HL-60 (cell line): Measurements from ENCODE around the gene SLC25A4.

Experiments
- CTCF ChIP-seq: IDR thresholded peaks from one replicate; pipeline ENCODE4 v1.5.1; 2011; ENCODE audit warnings: low read length, control low read depth, inconsistent platforms; ENCODE audit not compliant: insufficient read depth
- GABPA ChIP-seq: IDR thresholded peaks from 2 replicates; pipeline ENCODE4 v1.6.1; 2012; ENCODE audit warnings: low read depth
- POLR2AphosphoS5 ChIP-seq: IDR thresholded peaks from 2 replicates; pipeline ENCODE4 v1.6.1; 2012; ENCODE audit warnings: low read depth
- REST ChIP-seq: IDR thresholded peaks from 2 replicates; pipeline ENCODE4 v1.6.1; 2012; ENCODE audit warnings: low read depth; ENCODE audit not compliant: insufficient replicate concordance

- no peak for TF ChIP-seq CTCF
- TF ChIP-seq POLR2AphosphoS5: no peak
- TF ChIP-seq REST: no peak
- no peak for TF ChIP-seq GABPA
Measured at GRCh38 chr4:185142912-185143600, at the start of gene SLC25A4.
